Activated naive CD4-positive, alpha-beta T cell treated with anti-CD3 and anti-CD28 coated beads, Interleukin-2, amount 50 U/mL, for 24 hours (primary cell): ENCODE data around the gene FAM89A.
"Not testable (repeated sequence)": the region's sequence is repeated elsewhere in the genome, so short reads cannot be mapped to it uniquely, and the experiment has no call there.

Experiments
- H3K27ac Mint-ChIP-seq: one replicate; pipeline ENCODE4 v1.8.0; 2021; ENCODE audit warnings: mild to moderate bottlenecking, mixed read lengths
- H3K27me3 Mint-ChIP-seq: one replicate; pipeline ENCODE4 v1.8.0; 2021; ENCODE audit warnings: mixed read lengths
- H3K36me3 Mint-ChIP-seq: one replicate; pipeline ENCODE4 v1.8.0; 2021; ENCODE audit warnings: mixed read lengths
- H3K4me1 Mint-ChIP-seq: one replicate; pipeline ENCODE4 v1.8.0; 2021; ENCODE audit warnings: mixed read lengths
- H3K4me3 Mint-ChIP-seq: one replicate; pipeline ENCODE4 v1.8.0; 2021; ENCODE audit warnings: mild to moderate bottlenecking, mixed read lengths
- H3K9me3 Mint-ChIP-seq: one replicate; pipeline ENCODE4 v1.8.0; 2021; ENCODE audit warnings: mixed read lengths

Gene FAM89A

GRCh38 chr1:231046730-231047395 is 6.8 kb upstream of the FAM89A start:
- H3K27ac Mint-ChIP-seq: no peak overlapping the region
- peaks cover 3% of the 10 kb centered on the region for H3K27me3 Mint-ChIP-seq
- H3K9me3 Mint-ChIP-seq: no peaks in the 10 kb centered on the region
- H3K4me3 Mint-ChIP-seq: no peak overlapping the region
- H3K4me1 Mint-ChIP-seq: peaks cover 6% of the 10 kb centered on the region
- no peaks in the 10 kb centered on the region for H3K36me3 Mint-ChIP-seq

GRCh38 chr1:231045921-231046729 is 6.1 kb upstream of the FAM89A start:
- peaks cover 11% of the 10 kb centered on the region for H3K4me1 Mint-ChIP-seq
- H3K27ac Mint-ChIP-seq, H3K27me3 Mint-ChIP-seq, H3K4me3 Mint-ChIP-seq, H3K9me3 Mint-ChIP-seq, H3K36me3 Mint-ChIP-seq: not testable (repeated sequence)

GRCh38 chr1:231045286-231045685 is 5.2 kb upstream of the FAM89A start:
- peak overlapping the region; percentile 0 for H3K27ac Mint-ChIP-seq

GRCh38 chr1:231044588-231044987 is 4.5 kb upstream of the FAM89A start:
- H3K4me1 Mint-ChIP-seq: peaks cover 12% of the 10 kb centered on the region
- peaks cover 3% of the 10 kb centered on the region for H3K27me3 Mint-ChIP-seq
- H3K36me3 Mint-ChIP-seq: no peaks in the 10 kb centered on the region
- H3K4me3 Mint-ChIP-seq: no peak overlapping the region
- no peak overlapping the region for H3K27ac Mint-ChIP-seq
- H3K9me3 Mint-ChIP-seq: no peaks in the 10 kb centered on the region

More at GRCh38 chr1:231045286-231045685, 5.2 kb upstream of the FAM89A start:
- Mint-ChIP-seq H3K4me3 (no peak overlapping the region), H3K9me3 (no peaks in the 10 kb centered on the region), H3K36me3 (no peaks in the 10 kb centered on the region), H3K4me1 (peaks cover 12% of the 10 kb centered on the region), H3K27me3 (peaks cover 3% of the 10 kb centered on the region)

GRCh38 chr1:231041719-231042261 is 1.7 kb upstream of the FAM89A start:
- peak overlapping the region; percentile 4 for H3K27ac Mint-ChIP-seq
- peak overlapping the region; percentile 74 for H3K4me3 Mint-ChIP-seq
- no peaks in the 10 kb centered on the region for H3K9me3 Mint-ChIP-seq
- peaks cover 33% of the 10 kb centered on the region for H3K4me1 Mint-ChIP-seq
- H3K27me3 Mint-ChIP-seq: no peaks in the 10 kb centered on the region
- no peaks in the 10 kb centered on the region for H3K36me3 Mint-ChIP-seq

GRCh38 chr1:231040800-231041718 is 1.0 kb upstream of the FAM89A start:
- Mint-ChIP-seq H3K4me3 (peak overlapping the region; percentile 83), H3K27ac (peak overlapping the region; percentile 52), H3K4me1 (peaks cover 40% of the 10 kb centered on the region), H3K36me3 (no peaks in the 10 kb centered on the region), H3K9me3 (no peaks in the 10 kb centered on the region), H3K27me3 (no peaks in the 10 kb centered on the region)

- Mint-ChIP-seq H3K4me1 (peaks cover 44% of the 10 kb centered on the region), H3K9me3 (no peaks in the 10 kb centered on the region), H3K4me3 (peak overlapping the region; percentile 81), H3K36me3 (no peaks in the 10 kb centered on the region), H3K27ac (no peak overlapping the region), H3K27me3 (no peaks in the 10 kb centered on the region)
These were observed 664 bp downstream of the FAM89A start for GRCh38 chr1:231039161-231040018.

GRCh38 chr1:231037585-231038517 is 2.2 kb downstream of the FAM89A start:
- H3K36me3 Mint-ChIP-seq: no peaks in the 10 kb centered on the region
- H3K9me3 Mint-ChIP-seq: no peaks in the 10 kb centered on the region
- H3K4me1 Mint-ChIP-seq: peaks cover 56% of the 10 kb centered on the region
- H3K27ac Mint-ChIP-seq: no peak overlapping the region
- H3K27me3 Mint-ChIP-seq: no peaks in the 10 kb centered on the region
- H3K4me3 Mint-ChIP-seq: peak overlapping the region; percentile 3

GRCh38 chr1:231036416-231036815 is 3.6 kb downstream of the FAM89A start:
- peak overlapping the region; percentile 34 for H3K4me3 Mint-ChIP-seq
- no peak overlapping the region for H3K27ac Mint-ChIP-seq
- no peaks in the 10 kb centered on the region for H3K36me3 Mint-ChIP-seq
- no peaks in the 10 kb centered on the region for H3K9me3 Mint-ChIP-seq
- peaks cover 59% of the 10 kb centered on the region for H3K4me1 Mint-ChIP-seq
- no peaks in the 10 kb centered on the region for H3K27me3 Mint-ChIP-seq

- no peaks in the 10 kb centered on the region for H3K9me3 Mint-ChIP-seq
- no peak overlapping the region for H3K4me3 Mint-ChIP-seq
- H3K36me3 Mint-ChIP-seq: no peaks in the 10 kb centered on the region
These were observed 4.3 kb downstream of the FAM89A start for GRCh38 chr1:231035799-231036198.

GRCh38 chr1:231032963-231033362 is 7.1 kb downstream of the FAM89A start:
- Mint-ChIP-seq H3K4me1 (peaks cover 57% of the 10 kb centered on the region), H3K4me3 (no peak overlapping the region), H3K27me3 (no peaks in the 10 kb centered on the region), H3K9me3 (no peaks in the 10 kb centered on the region), H3K36me3 (no peaks in the 10 kb centered on the region), H3K27ac (no peak overlapping the region)

More at GRCh38 chr1:231035799-231036198, 4.3 kb downstream of the FAM89A start:
- H3K27ac Mint-ChIP-seq: no peak overlapping the region
- no peaks in the 10 kb centered on the region for H3K27me3 Mint-ChIP-seq
- peaks cover 58% of the 10 kb centered on the region for H3K4me1 Mint-ChIP-seq

GRCh38 chr1:231029841-231030240 is 10.2 kb downstream of the FAM89A start:
- no peak overlapping the region for H3K4me3 Mint-ChIP-seq
- H3K27me3 Mint-ChIP-seq: no peaks in the 10 kb centered on the region
- no peak overlapping the region for H3K27ac Mint-ChIP-seq
- H3K4me1 Mint-ChIP-seq: peaks cover 48% of the 10 kb centered on the region
- peaks cover 4% of the 10 kb centered on the region for H3K36me3 Mint-ChIP-seq
- H3K9me3 Mint-ChIP-seq: no peaks in the 10 kb centered on the region

- not testable (repeated sequence) for H3K27ac Mint-ChIP-seq, H3K9me3 Mint-ChIP-seq, H3K36me3 Mint-ChIP-seq, H3K27me3 Mint-ChIP-seq, H3K4me3 Mint-ChIP-seq
- peaks cover 48% of the 10 kb centered on the region for H3K4me1 Mint-ChIP-seq
These were observed 10.8 kb downstream of the FAM89A start for GRCh38 chr1:231029247-231029646.

- H3K27ac Mint-ChIP-seq: no peak overlapping the region
- no peaks in the 10 kb centered on the region for H3K27me3 Mint-ChIP-seq
- H3K4me1 Mint-ChIP-seq: peaks cover 44% of the 10 kb centered on the region
- no peaks in the 10 kb centered on the region for H3K9me3 Mint-ChIP-seq
- peaks cover 4% of the 10 kb centered on the region for H3K36me3 Mint-ChIP-seq
- no peak overlapping the region for H3K4me3 Mint-ChIP-seq
These were observed 11.4 kb downstream of the FAM89A start for GRCh38 chr1:231028682-231029081.
